Esophagus muscularis mucosa (tissue), 4 donors: ENCODE measurements around the gene MRPL41. TPM values are rescaled to one million over a fixed set of nuclear protein-coding genes. Genes with fewer than 3 reads are reported as not detected.
"Not testable (repeated sequence)": the region's sequence is repeated elsewhere in the genome, so short reads cannot be mapped to it uniquely, and the experiment has no call there.

Source experiments
- DNase-seq: peaks from one replicate; pipeline ENCODE4 v3.0.0-alpha.2; 2017; ENCODE audit errors: extremely low spot score
- H3K27ac ChIP-seq, 4 donors: fragments of 200-600 bp; sonication (generic); replicated peaks in 1 of 4; 1 replicate in 3 of 4; 2 replicates in 1 of 4; pipeline ENCODE4 v1.5.1; 2016 to 2019; ENCODE audit warnings: mild to moderate bottlenecking in 1 of 4
- H3K27me3 ChIP-seq, 4 donors: fragments of 200-600 bp; sonication (generic); one replicate each; pipeline versions ENCODE4 v1.5.1 to v1.6.0; 2016 to 2019
- H3K36me3 ChIP-seq, 4 donors: fragments of 200-600 bp; sonication (generic); one replicate each; pipeline ENCODE4 v1.5.1; 2016 to 2019
- H3K4me1 ChIP-seq, 4 donors: fragments of 200-600 bp; sonication (generic); one replicate each; pipeline ENCODE4 v1.5.1; 2016 to 2019
- H3K4me3 ChIP-seq, 4 donors: fragments of 200-600 bp; sonication (generic); 1 replicate in 2 of 4; 2 replicates in 2 of 4; pipeline ENCODE4 v1.5.1; 2016 to 2019; ENCODE audit warnings: mild to moderate bottlenecking in 4 of 4, moderate library complexity in 1 of 4
- H3K9me3 ChIP-seq, 4 donors: fragments of 200-600 bp; sonication (generic); 1 replicate in 3 of 4; 2 replicates in 1 of 4; pipeline ENCODE4 v1.5.1; 2016 to 2019
- CTCF ChIP-seq, 3 experiments: fragments of 200-600 bp in 2 of 3; fragments of 450-650 bp in 1 of 3; sonication (generic) in 2 of 3; IDR thresholded peaks; one replicate each; pipeline ENCODE4 v1.5.1; 2017 to 2019; ENCODE audit warnings: antibody characterized with exemption in 3 of 3, mild to moderate bottlenecking in 2 of 3, moderate library complexity in 1 of 3
- EP300 ChIP-seq: sonication (generic); formaldehyde crosslinking; IDR thresholded peaks from one replicate; pipeline ENCODE4 v1.6.1; 2017; ENCODE audit warnings: antibody characterized with exemption
- POLR2A ChIP-seq: fragments of 450-650 bp; IDR thresholded peaks from one replicate; pipeline ENCODE4 v1.6.1; 2017; ENCODE audit warnings: antibody characterized with exemption, moderate library complexity, mild to moderate bottlenecking, low read depth
- POLR2AphosphoS5 ChIP-seq, 2 donors: sonication (generic); formaldehyde crosslinking; IDR thresholded peaks; one replicate each; pipeline ENCODE4 v1.6.1; 2017; ENCODE audit warnings: antibody characterized with exemption in 2 of 2
- WGBS: methylation state at CpG from one replicate; pipeline ENCODE4 v1.1.5; 2018; 5-methylcytosine and 5-hydroxymethylcytosine counted together
- intact Hi-C: fragments of 100-400 bp; cut with DNase I; formaldehyde crosslinking; loops from one replicate; pipeline ENCODE4 v1.15.1; 2023
- total RNA-seq, 4 donors: library from RNA; depleted of rRNA; stranded (reverse); fragments of >200 nt; gene quantifications; one replicate each; pipeline versions ENCODE4 v1.1.0 to v1.2.1, GENCODE V29; 2016

The MRPL41 gene
- total RNA-seq, 4 donors from 2014 or later, result 59.8 to 83.8 (median 78.2) TPM

GRCh38 chr9:137590469-137591383 is 39.0 kb downstream of the MRPL41 start, which contains the start of gene ZMYND19:
ZMYND19 (minus strand) TSS chr9:137590512; CDS start chr9:137590263, 249 bp downstream.
- Histone ChIP-seq H3K36me3 (peaks cover 10 to 29% (median 27%) of the 10 kb centered on the region in 4 donors), H3K4me3 (peak within 1 kb of the TSS; percentile 64 to 95 (median 74)), H3K4me1 (peaks cover 15 to 34% (median 28%) of the 10 kb centered on the region in 4 donors), H3K9me3 (no peaks in the 10 kb centered on the region), H3K27me3 (no peaks in the 10 kb centered on the region), H3K27ac (peak within 1 kb of the TSS in 3 of 4 donors; percentile 66 to 84 (median 77))
- intact Hi-C loops, result no loop called here
- WGBS, result under 1% methylated on average over 34 of the region's 113 CpGs
- no peak for TF ChIP-seq POLR2A
- peak; percentile 26 to 40 for TF ChIP-seq POLR2AphosphoS5 (IDR thresholded peaks at IDR 0.05)
- peak in 1 of 3 experiments; percentile 16 for TF ChIP-seq CTCF (IDR thresholded peaks at IDR 0.05)
- TF ChIP-seq EP300, result no peak
- DNase-seq, result peak; percentile 95

- no peak for TF ChIP-seq CTCF (IDR thresholded peaks at IDR 0.05)
- no peak for TF ChIP-seq EP300
- no peak for TF ChIP-seq POLR2AphosphoS5 (IDR thresholded peaks at IDR 0.05)
- no peak for TF ChIP-seq POLR2A
Observed at GRCh38 chr9:137592767-137593166, 41.1 kb downstream of the MRPL41 start.

GRCh38 chr9:137593176-137593575 is 41.5 kb downstream of the MRPL41 start:
- DNase-seq, result no peak
- intact Hi-C loops, result no loop called here
- no peaks in the 10 kb centered on the region for H3K9me3 ChIP-seq
- H3K4me3 ChIP-seq, result no peak overlapping the region
- H3K27ac ChIP-seq, result no peak overlapping the region
- no peaks in the 10 kb centered on the region for H3K27me3 ChIP-seq
- 78% methylated on average over 12 of the region's 12 CpGs for WGBS
- no peak for TF ChIP-seq POLR2AphosphoS5 (IDR thresholded peaks at IDR 0.05)
- TF ChIP-seq EP300, result no peak
- TF ChIP-seq POLR2A, result no peak
- TF ChIP-seq CTCF (IDR thresholded peaks at IDR 0.05), result no peak
- H3K4me1 ChIP-seq, result peaks cover 15 to 28% (median 26%) of the 10 kb centered on the region in 4 donors
- H3K36me3 ChIP-seq, result peaks cover 0 to 5% (median 3%) of the 10 kb centered on the region in 4 donors

More at GRCh38 chr9:137592767-137593166, 41.1 kb downstream of the MRPL41 start:
- peaks cover 15 to 32% (median 28%) of the 10 kb centered on the region in 4 donors for H3K4me1 ChIP-seq
- 82% methylated on average over 7 of the region's 7 CpGs for WGBS
- H3K4me3 ChIP-seq, result no peak overlapping the region
- H3K27ac ChIP-seq, result no peak overlapping the region
- intact Hi-C loops, result no loop called here
- H3K9me3 ChIP-seq, result no peaks in the 10 kb centered on the region
- no peak for DNase-seq
- no peaks in the 10 kb centered on the region for H3K27me3 ChIP-seq
- H3K36me3 ChIP-seq, result peaks cover 0 to 9% (median 7%) of the 10 kb centered on the region in 4 donors

- DNase-seq, H3K9me3 ChIP-seq, H3K27ac ChIP-seq, H3K4me1 ChIP-seq, H3K36me3 ChIP-seq, H3K27me3 ChIP-seq, intact Hi-C loops, H3K4me3 ChIP-seq: not testable (repeated sequence)
- WGBS, result 94% methylated on average over 7 of the region's 7 CpGs
Observed at GRCh38 chr9:137596577-137596976, 44.9 kb downstream of the MRPL41 start.

- H3K27me3 ChIP-seq, result no peaks in the 10 kb centered on the region
- 73% methylated on average over 8 of the region's 8 CpGs for WGBS
- DNase-seq, result no peak
- no peak overlapping the region for H3K4me3 ChIP-seq
- no peak overlapping the region for H3K27ac ChIP-seq
- intact Hi-C loops, result no loop called here
- no peaks in the 10 kb centered on the region for H3K36me3 ChIP-seq
- no peaks in the 10 kb centered on the region for H3K9me3 ChIP-seq
- H3K4me1 ChIP-seq, result peaks cover 0 to 3% (median 2%) of the 10 kb centered on the region in 4 donors
- TF ChIP-seq POLR2AphosphoS5 (IDR thresholded peaks at IDR 0.05), result no peak
- no peak for TF ChIP-seq CTCF (IDR thresholded peaks at IDR 0.05)
- no peak for TF ChIP-seq POLR2A
- no peak for TF ChIP-seq EP300
Observed at GRCh38 chr9:137598943-137599342, 47.3 kb downstream of the MRPL41 start.
